Adrenal gland (tissue), 12 donors: ENCODE results near the gene KLHL11. TPM values are rescaled to one million over a fixed set of nuclear protein-coding genes. Genes with fewer than 3 reads are reported as not detected.

ENCODE experiments used
- DNase-seq, 7 donors: peaks; one replicate each; pipeline ENCODE4 v3.0.0-alpha.2; 2019 to 2020
- H3K27ac ChIP-seq, 5 donors: fragments of 200-600 bp; sonication (generic) in 4 of 5; 1 replicate in 3 of 5; 2 replicates in 2 of 5; pipeline versions ENCODE4 v1.5.1 to v1.8.0; 2016 to 2020; ENCODE audit warnings: mild to moderate bottlenecking in 1 of 5
- H3K27me3 ChIP-seq: fragments of 200-600 bp; 2 replicates; pipeline ENCODE4 v1.8.0; 2021
- H3K36me3 ChIP-seq, 2 donors: fragments of 200-600 bp; replicated peaks in 1 of 2; 1 replicate in 1 of 2; 2 replicates in 1 of 2; pipeline versions ENCODE4 v1.5.1 to v1.8.0; 2018 to 2022
- H3K4me1 ChIP-seq, 2 donors: fragments of 200-600 bp; replicated peaks in 1 of 2; 1 replicate in 1 of 2; 2 replicates in 1 of 2; pipeline versions ENCODE4 v1.5.1 to v1.8.0; 2018 to 2021
- H3K4me3 ChIP-seq, 4 donors: fragments of 200-600 bp; sonication (generic) in 3 of 4; one replicate each; pipeline ENCODE4 v1.5.1; 2016 to 2018
- H3K9me3 ChIP-seq, 3 donors: fragments of 200-600 bp; sonication (generic) in 1 of 3; replicated peaks in 1 of 3; 1 replicate in 2 of 3; 2 replicates in 1 of 3; pipeline versions ENCODE4 v1.5.1 to v1.8.0; 2016 to 2021
- POLR2A ChIP-seq, 2 donors: fragments of 450-650 bp; IDR thresholded peaks; one replicate each; pipeline ENCODE4 v1.6.1; 2017; ENCODE audit warnings: antibody characterized with exemption in 2 of 2, mild to moderate bottlenecking in 2 of 2, moderate library complexity in 1 of 2
- WGBS, 4 donors: extraction: QIAGEN DNeasy Blood & Tissue Kit in 2 of 4; methylation state at CpG; one replicate each; pipeline versions ENCODE4 v1.1.5 to v1.1.7; 2013 to 2017; 5-methylcytosine and 5-hydroxymethylcytosine counted together
- intact Hi-C, 2 donors: fragments of 100-400 bp; cut with DNase I; formaldehyde crosslinking; loops; one replicate each; pipeline versions ENCODE4 v1.14.1 to v1.15.0; 2022 to 2023
- polyA plus RNA-seq, 3 donors: library from polyadenylated mRNA; stranded (reverse); fragments of 200-250 nt in 2 of 3; fragments of 350-450 nt in 1 of 3; fragmentation: Illumina TruSeq in 1 of 3; extraction: RNeasy Lipid Tissue Mini Kit (QIAGEN cat#74804) in 1 of 3; gene quantifications; one replicate each; pipeline ENCODE4 v1.2.3, GENCODE V29; 2013 to 2014
- total RNA-seq, 9 donors: library from RNA; depleted of rRNA in 4 of 9; stranded (reverse); fragments of >200 nt in 4 of 9; fragments of 120-200 nt in 1 of 9; fragmentation: NEBNext Ultra II Directional in 1 of 9; extraction: Animal tissue kit (Norgen Biotek cat#: 25700) in 1 of 9; gene quantifications; one replicate each; pipeline versions ENCODE4 v1.1.0 to v1.2.4, GENCODE V29; 2013 to 2023
- TF ChIP-seq, protein P1 (sequence below), 6 experiments: fragments of 450-650 bp in 4 of 6; fragments of 200-600 bp in 2 of 6; sonication (generic) in 1 of 6; IDR thresholded peaks; 1 replicate in 5 of 6; 2 replicates in 1 of 6; pipeline versions ENCODE4 v1.5.1 to v1.8.0; 2016 to 2021; ENCODE audit warnings: antibody characterized with exemption in 6 of 6, mild to moderate bottlenecking in 2 of 6, moderate library complexity in 1 of 6
- donor health status: healthy with polysubstance abuse.
- donor health status: Bipolar disorder and iron deficiency.
- donor health status: DM: yes; HTN: yes; CAD: no.
- donor health status: DM: no; HTN: no; CAD: no.
- donor health status: DM: no; HTN: no; CAD: no.
- donor health status: DM: yes; HTN: yes; CAD: no.

KLHL11 gene
- total and polyA plus RNA-seq, 12 donors: 0.17 to 42.9 (median 18.3) TPM

DNA sequence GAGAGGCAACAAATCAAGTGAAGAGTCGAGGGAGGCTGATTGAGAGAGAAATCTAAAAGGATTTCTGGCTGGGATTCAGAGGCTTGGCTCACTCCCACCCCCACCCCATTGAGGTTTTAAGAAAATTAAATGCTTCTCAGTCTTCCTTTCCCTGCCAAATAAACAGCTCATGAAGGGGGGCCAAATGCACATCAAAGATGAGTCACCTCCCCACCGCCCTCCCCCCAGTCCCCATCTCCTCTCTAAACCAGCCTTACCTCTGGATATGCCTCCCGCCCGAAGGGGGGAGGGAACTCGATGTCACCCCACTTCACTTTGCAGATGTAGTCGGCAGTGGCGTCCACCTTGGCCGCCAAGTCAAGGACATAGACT, 41.9 kb upstream of the KLHL11 start:
- intact Hi-C loops: no loop called here
- H3K27ac ChIP-seq: peak overlapping the region in 2 of 5 donors; percentile 13 to 48

DNA sequence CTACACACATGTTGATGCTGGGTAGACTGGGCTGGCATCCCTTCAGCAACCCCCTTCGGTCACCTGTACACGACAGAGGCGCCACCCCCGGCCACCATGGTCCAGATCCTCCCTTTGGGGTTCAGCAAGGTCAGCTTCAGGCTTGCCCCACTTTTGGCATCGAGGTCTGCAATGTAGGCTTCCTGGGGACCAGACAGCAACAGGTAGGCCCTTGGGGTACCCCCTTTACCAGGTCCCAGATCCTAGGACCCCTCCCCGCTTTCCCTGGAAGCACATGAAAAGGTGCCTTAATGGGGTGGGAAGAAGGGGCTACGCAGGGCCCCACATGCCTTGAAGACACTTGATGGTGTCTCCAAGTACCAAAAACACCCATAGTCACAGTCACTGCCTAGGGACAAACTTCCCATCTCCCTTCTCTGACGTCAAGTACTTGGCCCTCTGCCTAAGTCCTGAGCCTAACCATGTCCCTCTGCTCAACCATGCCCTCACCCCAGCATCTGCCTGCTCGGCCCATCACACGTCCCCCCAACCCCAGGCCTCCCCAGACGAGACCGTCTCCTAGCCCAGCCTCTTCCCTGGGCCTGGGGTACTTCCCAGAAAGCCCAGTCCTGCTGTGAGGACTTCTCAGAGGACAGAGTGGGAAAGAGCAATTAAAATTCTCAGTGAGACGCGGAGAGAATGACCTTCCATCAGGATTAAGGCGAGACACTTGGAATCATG, 41.4 kb upstream of the KLHL11 start:
- Histone ChIP-seq H3K9me3 (no peaks in the 10 kb centered on the region), H3K27ac (peak overlapping the region in 1 of 5 donors; percentile 13), H3K27me3 (no peaks in the 10 kb centered on the region), H3K4me3 (no peak overlapping the region), H3K36me3 (peaks cover 0 to 73% of the 10 kb centered on the region in 2 donors), H3K4me1 (peaks cover 0 to 4% of the 10 kb centered on the region in 2 donors)
- no peak for TF ChIP-seq POLR2A (IDR thresholded peaks at IDR 0.05)
- TF ChIP-seq, protein P1, sequence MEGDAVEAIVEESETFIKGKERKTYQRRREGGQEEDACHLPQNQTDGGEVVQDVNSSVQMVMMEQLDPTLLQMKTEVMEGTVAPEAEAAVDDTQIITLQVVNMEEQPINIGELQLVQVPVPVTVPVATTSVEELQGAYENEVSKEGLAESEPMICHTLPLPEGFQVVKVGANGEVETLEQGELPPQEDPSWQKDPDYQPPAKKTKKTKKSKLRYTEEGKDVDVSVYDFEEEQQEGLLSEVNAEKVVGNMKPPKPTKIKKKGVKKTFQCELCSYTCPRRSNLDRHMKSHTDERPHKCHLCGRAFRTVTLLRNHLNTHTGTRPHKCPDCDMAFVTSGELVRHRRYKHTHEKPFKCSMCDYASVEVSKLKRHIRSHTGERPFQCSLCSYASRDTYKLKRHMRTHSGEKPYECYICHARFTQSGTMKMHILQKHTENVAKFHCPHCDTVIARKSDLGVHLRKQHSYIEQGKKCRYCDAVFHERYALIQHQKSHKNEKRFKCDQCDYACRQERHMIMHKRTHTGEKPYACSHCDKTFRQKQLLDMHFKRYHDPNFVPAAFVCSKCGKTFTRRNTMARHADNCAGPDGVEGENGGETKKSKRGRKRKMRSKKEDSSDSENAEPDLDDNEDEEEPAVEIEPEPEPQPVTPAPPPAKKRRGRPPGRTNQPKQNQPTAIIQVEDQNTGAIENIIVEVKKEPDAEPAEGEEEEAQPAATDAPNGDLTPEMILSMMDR (IDR thresholded peaks at IDR 0.05): no peak
- intact Hi-C loops: no loop called here
- DNase-seq: peak in 4 of 7 donors; percentile 37 to 64 (median 60)
- WGBS, 4 donors: 74 to 77% (median 77%) methylated on average over 13 to 15 of the region's 15 CpGs

More for the DNA sequence above, 41.9 kb upstream of the KLHL11 start:
- Histone ChIP-seq H3K9me3 (no peaks in the 10 kb centered on the region), H3K4me1 (peaks cover 0 to 4% of the 10 kb centered on the region in 2 donors), H3K4me3 (no peak overlapping the region), H3K36me3 (peaks cover 0 to 74% of the 10 kb centered on the region in 2 donors), H3K27me3 (no peaks in the 10 kb centered on the region)
- DNase-seq: peak in 4 of 7 donors; percentile 40 to 60 (median 50)
- 45 to 52% (median 47%) methylated on average over 5 to 8 of the region's 8 CpGs for whole genome bisulfite sequencing, 4 donors
- TF ChIP-seq, protein P1 (IDR thresholded peaks at IDR 0.05): no peak
- TF ChIP-seq POLR2A (IDR thresholded peaks at IDR 0.05): no peak

DNA sequence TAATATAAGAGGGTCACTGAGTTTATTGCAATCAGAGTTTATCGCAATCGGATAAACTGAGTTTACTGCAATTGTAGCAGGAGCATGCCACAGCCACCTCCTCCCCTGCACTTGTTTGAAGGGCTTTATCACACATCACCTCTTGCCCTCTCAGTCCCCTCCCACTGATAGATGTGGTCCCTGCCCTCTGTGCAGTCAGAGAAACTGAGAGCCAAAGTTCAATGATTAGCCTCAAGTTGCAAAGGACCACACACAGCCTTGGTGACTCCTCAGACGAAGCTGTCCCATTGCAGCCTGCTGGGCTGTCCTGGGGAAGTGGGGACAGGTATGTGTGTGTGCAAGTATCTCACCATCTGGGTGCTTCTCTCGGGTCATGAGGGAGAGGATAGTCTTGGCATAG, 39.9 kb upstream of the KLHL11 start:
- H3K4me1 ChIP-seq: peaks cover 0 to 4% of the 10 kb centered on the region in 2 donors
- intact Hi-C loops: no loop called here
- H3K4me3 ChIP-seq: no peak overlapping the region
- DNase-seq: no peak
- WGBS, 4 donors: 82 to 96% (median 92%) methylated on average over 2 to 4 of the region's 4 CpGs
- H3K27ac ChIP-seq: no peak overlapping the region
- H3K36me3 ChIP-seq: peaks cover 0 to 73% of the 10 kb centered on the region in 2 donors
- no peak for TF ChIP-seq POLR2A (IDR thresholded peaks at IDR 0.05)
- TF ChIP-seq, protein P1 (IDR thresholded peaks at IDR 0.05): no peak
- no peaks in the 10 kb centered on the region for H3K27me3 ChIP-seq
- H3K9me3 ChIP-seq: no peaks in the 10 kb centered on the region

GRCh38 chr17:41904242-41904841, 39.1 kb upstream of the KLHL11 start:
- no peak for DNase-seq
- H3K27ac ChIP-seq: no peak overlapping the region
- 85 to 91% (median 88%) methylated on average over 5 to 7 of the region's 7 CpGs for WGBS, 4 donors
- TF ChIP-seq, protein P1 (IDR thresholded peaks at IDR 0.05): no peak
- no peak for TF ChIP-seq POLR2A (IDR thresholded peaks at IDR 0.05)
- peaks cover 0 to 4% of the 10 kb centered on the region in 2 donors for H3K4me1 ChIP-seq
- H3K9me3 ChIP-seq: no peaks in the 10 kb centered on the region
- intact Hi-C loops: no loop called here
- peaks cover 0 to 69% of the 10 kb centered on the region in 2 donors for H3K36me3 ChIP-seq
- no peak overlapping the region for H3K4me3 ChIP-seq
- no peaks in the 10 kb centered on the region for H3K27me3 ChIP-seq
